SU-DHL-6 (cell line): ENCODE results near the gene ARHGEF17.

Experiments
- H2AFZ ChIP-seq: fragments of 200-600 bp; sonication (generic); 2 replicates; pipeline ENCODE4 v1.6.1; 2014; ENCODE audit warnings: low read depth, mild to moderate bottlenecking, moderate library complexity, mixed read lengths, antibody characterized with exemption, low read length; ENCODE audit not compliant: severe bottlenecking
- H3F3A ChIP-seq: fragments of 200-600 bp; shearing (Covaris generic); 2 replicates; pipeline ENCODE4 v1.6.0; 2016; ENCODE audit warnings: antibody characterized with exemption, mild to moderate bottlenecking; ENCODE audit not compliant: insufficient read depth
- H3K27ac ChIP-seq: fragments of 200-600 bp; sonication (generic); 2 replicates; pipeline ENCODE4 v1.5.1; 2016; ENCODE audit warnings: low read depth, mild to moderate bottlenecking, low read length, moderate library complexity, mixed read lengths
- H3K27me3 ChIP-seq: fragments of 200-600 bp; sonication (generic), shearing (Covaris generic); 2 replicates; pipeline ENCODE4 v1.6.0; 2014; ENCODE audit warnings: mild to moderate bottlenecking, low read length
- H3K36me3 ChIP-seq: fragments of 200-600 bp; sonication (generic); 2 replicates; pipeline ENCODE4 v1.6.1; 2014; ENCODE audit warnings: mild to moderate bottlenecking, low read length, mixed read lengths
- H3K4me2 ChIP-seq: fragments of 300-600, 200-600 bp; shearing (Covaris generic), sonication (generic); 2 replicates; pipeline ENCODE4 v1.6.0; 2014; ENCODE audit warnings: low read length, low read depth, mild to moderate bottlenecking; ENCODE audit not compliant: poor library complexity, severe bottlenecking
- H3K4me3 ChIP-seq: fragments of 200-600 bp; sonication (generic); 2 replicates; pipeline ENCODE4 v1.5.1; 2014; ENCODE audit warnings: antibody characterized with exemption, low read length, mild to moderate bottlenecking, mixed read lengths; ENCODE audit not compliant: insufficient read depth, poor library complexity, severe bottlenecking
- H3K79me2 ChIP-seq: fragments of 200-600 bp; sonication (generic); 2 replicates; pipeline ENCODE4 v1.6.1; 2014; ENCODE audit warnings: mild to moderate bottlenecking, low read length, moderate library complexity; ENCODE audit not compliant: insufficient read depth
- H3K9ac ChIP-seq: fragments of 200-600 bp; sonication (generic); 2 replicates; pipeline ENCODE4 v1.7.0; 2014; ENCODE audit warnings: mild to moderate bottlenecking, low read length
- H3K9me2 ChIP-seq: fragments of 200-600 bp; sonication (generic); replicated peaks from 2 replicates; pipeline ENCODE4 v1.6.1; 2014; ENCODE audit warnings: low read length; ENCODE audit not compliant: insufficient read depth
- H3K9me3 ChIP-seq: fragments of 200-600 bp; sonication (generic); 2 replicates; pipeline ENCODE4 v1.6.1; 2014; ENCODE audit warnings: low read length, mixed read lengths; ENCODE audit not compliant: insufficient read depth
- H4K20me1 ChIP-seq: fragments of 200-600 bp; sonication (generic); 2 replicates; pipeline ENCODE4 v1.6.1; 2014; ENCODE audit warnings: low read depth, mild to moderate bottlenecking, antibody characterized with exemption, low read length, moderate library complexity, mixed read lengths
- EZH2phosphoT487 ChIP-seq: fragments of 200-600 bp; sonication (generic), shearing (Covaris generic); conservative IDR thresholded peaks from 2 replicates; pipeline ENCODE4 v1.6.1; 2018; ENCODE audit warnings: mild to moderate bottlenecking, antibody characterized with exemption, low read length, moderate library complexity, mixed read lengths
- TF ChIP-seq, protein P1 (sequence below): fragments of 200-600 bp; sonication (generic); IDR thresholded peaks from one replicate; pipeline ENCODE4 v1.5.1; 2017; ENCODE audit warnings: antibody characterized with exemption, mild to moderate bottlenecking, low read length, moderate library complexity; ENCODE audit not compliant: insufficient read depth, poor library complexity, severe bottlenecking

The ARHGEF17 gene

GRCh38 chr11:73310076-73310475 is 2.0 kb downstream of the ARHGEF17 start:
- Histone ChIP-seq H3K27ac (no peak overlapping the region), H3F3A (no peaks in the 10 kb centered on the region), H3K36me3 (no peaks in the 10 kb centered on the region), H4K20me1 (no peaks in the 10 kb centered on the region), H3K4me2 (no peak overlapping the region), H3K27me3 (no peaks in the 10 kb centered on the region), H3K79me2 (no peaks in the 10 kb centered on the region), H3K9me3 (no peaks in the 10 kb centered on the region), H2AFZ (no peak overlapping the region), H3K4me3 (no peak overlapping the region), H3K9me2 (no peaks in the 10 kb centered on the region), H3K9ac (no peak overlapping the region)
- no peak for TF ChIP-seq EZH2phosphoT487
- TF ChIP-seq, protein P1, sequence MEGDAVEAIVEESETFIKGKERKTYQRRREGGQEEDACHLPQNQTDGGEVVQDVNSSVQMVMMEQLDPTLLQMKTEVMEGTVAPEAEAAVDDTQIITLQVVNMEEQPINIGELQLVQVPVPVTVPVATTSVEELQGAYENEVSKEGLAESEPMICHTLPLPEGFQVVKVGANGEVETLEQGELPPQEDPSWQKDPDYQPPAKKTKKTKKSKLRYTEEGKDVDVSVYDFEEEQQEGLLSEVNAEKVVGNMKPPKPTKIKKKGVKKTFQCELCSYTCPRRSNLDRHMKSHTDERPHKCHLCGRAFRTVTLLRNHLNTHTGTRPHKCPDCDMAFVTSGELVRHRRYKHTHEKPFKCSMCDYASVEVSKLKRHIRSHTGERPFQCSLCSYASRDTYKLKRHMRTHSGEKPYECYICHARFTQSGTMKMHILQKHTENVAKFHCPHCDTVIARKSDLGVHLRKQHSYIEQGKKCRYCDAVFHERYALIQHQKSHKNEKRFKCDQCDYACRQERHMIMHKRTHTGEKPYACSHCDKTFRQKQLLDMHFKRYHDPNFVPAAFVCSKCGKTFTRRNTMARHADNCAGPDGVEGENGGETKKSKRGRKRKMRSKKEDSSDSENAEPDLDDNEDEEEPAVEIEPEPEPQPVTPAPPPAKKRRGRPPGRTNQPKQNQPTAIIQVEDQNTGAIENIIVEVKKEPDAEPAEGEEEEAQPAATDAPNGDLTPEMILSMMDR: no peak

GRCh38 chr11:73310661-73311393 is 2.8 kb downstream of the ARHGEF17 start:
- Histone ChIP-seq H3K4me2 (no peak overlapping the region), H3F3A (no peaks in the 10 kb centered on the region), H3K27ac (no peak overlapping the region), H4K20me1 (no peaks in the 10 kb centered on the region), H3K9ac (no peak overlapping the region), H3K27me3 (no peaks in the 10 kb centered on the region), H3K4me3 (no peak overlapping the region), H3K36me3 (no peaks in the 10 kb centered on the region), H3K9me2 (no peaks in the 10 kb centered on the region), H3K79me2 (no peaks in the 10 kb centered on the region), H3K9me3 (no peaks in the 10 kb centered on the region), H2AFZ (no peak overlapping the region)
- TF ChIP-seq, protein P1: no peak
- TF ChIP-seq EZH2phosphoT487: no peak

DNA sequence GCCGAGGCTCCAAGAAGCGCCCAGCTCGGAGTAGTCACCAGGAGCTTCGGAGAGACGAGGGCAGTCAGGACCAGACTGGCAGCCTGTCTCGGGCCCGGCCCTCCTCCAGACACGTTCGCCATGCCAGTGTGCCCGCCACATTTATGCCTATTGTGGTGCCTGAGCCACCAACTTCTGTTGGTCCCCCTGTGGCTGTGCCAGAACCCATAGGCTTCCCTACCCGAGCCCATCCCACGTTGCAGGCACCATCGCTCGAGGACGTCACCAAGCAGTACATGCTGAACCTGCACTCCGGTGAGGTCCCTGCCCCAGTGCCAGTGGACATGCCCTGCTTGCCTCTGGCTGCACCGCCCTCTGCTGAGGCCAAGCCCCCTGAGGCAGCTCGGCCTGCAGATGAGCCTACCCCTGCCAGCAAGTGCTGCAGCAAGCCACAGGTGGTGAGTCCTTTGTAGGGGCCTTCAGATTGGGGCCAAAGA is 3.4 kb downstream of the ARHGEF17 start:
- H3K9ac ChIP-seq: no peak overlapping the region
- no peaks in the 10 kb centered on the region for H3K9me2 ChIP-seq
- no peaks in the 10 kb centered on the region for H3F3A ChIP-seq
- H3K79me2 ChIP-seq: no peaks in the 10 kb centered on the region
- H3K4me3 ChIP-seq: no peak overlapping the region
- no peaks in the 10 kb centered on the region for H3K36me3 ChIP-seq
- no peaks in the 10 kb centered on the region for H4K20me1 ChIP-seq
- TF ChIP-seq, protein P1: no peak
- no peak for TF ChIP-seq EZH2phosphoT487
- H3K4me2 ChIP-seq: no peak overlapping the region
- no peaks in the 10 kb centered on the region for H3K9me3 ChIP-seq
- no peaks in the 10 kb centered on the region for H3K27me3 ChIP-seq
- no peak overlapping the region for H3K27ac ChIP-seq
- no peak overlapping the region for H2AFZ ChIP-seq
